Ovary (tissue), 9 donors: ENCODE measurements around the gene IRX6. TPM values are rescaled to one million over a fixed set of nuclear protein-coding genes. Genes with fewer than 3 reads are reported as not detected.

Experiments used
- DNase-seq, 5 donors: peaks; one replicate each; pipeline ENCODE4 v3.0.0-alpha.2; 2019 to 2020
- H3K27ac ChIP-seq, 2 donors: fragments of 200-600 bp; one replicate each; pipeline versions ENCODE4 v1.5.1 to v1.8.0; 2019 to 2022
- H3K27me3 ChIP-seq: fragments of 200-600 bp; one replicate; pipeline ENCODE4 v1.8.0; 2022
- H3K36me3 ChIP-seq: fragments of 200-600 bp; sonication (generic); one replicate; pipeline ENCODE4 v1.5.1; 2019
- H3K4me1 ChIP-seq: one replicate; pipeline ENCODE4 v1.8.1; 2013; ENCODE audit warnings: mild to moderate bottlenecking, moderate library complexity; ENCODE audit not compliant: insufficient read depth
- H3K4me3 ChIP-seq: fragments of 200-600 bp; sonication (generic); one replicate; pipeline ENCODE4 v1.5.1; 2017
- H3K9me3 ChIP-seq, 2 donors: fragments of 200-600 bp in 1 of 2; sonication (generic) in 1 of 2; one replicate each; pipeline versions ENCODE4 v1.5.1 to v1.8.1; 2013 to 2019; ENCODE audit warnings: mild to moderate bottlenecking in 1 of 2, moderate library complexity in 1 of 2
- CTCF ChIP-seq, 3 donors: fragments of 450-650 bp in 2 of 3; fragments of 200-600 bp in 1 of 3; IDR thresholded peaks; one replicate each; pipeline versions ENCODE4 v1.5.1 to v1.8.0; 2016 to 2022; ENCODE audit warnings: antibody characterized with exemption in 3 of 3, mild to moderate bottlenecking in 1 of 3
- EP300 ChIP-seq: sonication (generic); formaldehyde crosslinking; IDR thresholded peaks from one replicate; pipeline ENCODE4 v1.6.1; 2017; ENCODE audit warnings: antibody characterized with exemption
- POLR2A ChIP-seq: fragments of 450-650 bp; IDR thresholded peaks from one replicate; pipeline ENCODE4 v1.6.1; 2017; ENCODE audit warnings: antibody characterized with exemption, mild to moderate bottlenecking, moderate library complexity
- WGBS, 3 donors: extraction: QIAGEN DNeasy Blood & Tissue Kit in 1 of 3; methylation state at CpG; one replicate each; pipeline versions ENCODE4 v1.1.5 to v1.1.7; 2013 to 2017; 5-methylcytosine and 5-hydroxymethylcytosine counted together
- intact Hi-C, 4 donors: fragments of 100-400 bp; cut with DNase I; formaldehyde crosslinking; loops; one replicate each; pipeline versions ENCODE4 v1.11.0 to v1.15.1; 2022 to 2023
- polyA plus RNA-seq, 2 donors: library from polyadenylated mRNA; stranded (reverse); fragments of 200-250 nt in 1 of 2; fragments of 350-450 nt in 1 of 2; fragmentation: Illumina TruSeq in 1 of 2; extraction: RNeasy Lipid Tissue Mini Kit (QIAGEN cat#74804) in 1 of 2; gene quantifications; one replicate each; pipeline ENCODE4 v1.2.3, GENCODE V29; 2013 to 2014
- total RNA-seq, 7 donors: library from RNA; depleted of rRNA in 2 of 7; stranded (reverse); fragments of >200 nt in 2 of 7; fragmentation: NEBNext Ultra II Directional in 3 of 7; extraction: Animal tissue kit (Norgen Biotek cat#: 25700) in 3 of 7; gene quantifications; one replicate each; pipeline versions ENCODE4 v1.1.0 to v1.2.4, GENCODE V29; 2016 to 2023
- donor health status: DM: no; HTN: no; CAD: no; lungs with moderate emphysema.
- donor health status: DM: no; HTN: no; CAD: no.
- donor health status: Bipolar disorder and iron deficiency.
- donor health status: DM: yes; HTN: yes; CAD: no.
- donor health status: DM: no; HTN: no; CAD: no.
- donor health status: DM: yes; HTN: yes; CAD: no.

Gene IRX6
- total and polyA plus RNA-seq, 9 donors, result 0.06 to 0.80 (median 0.10) TPM; not detected in 3

DNA sequence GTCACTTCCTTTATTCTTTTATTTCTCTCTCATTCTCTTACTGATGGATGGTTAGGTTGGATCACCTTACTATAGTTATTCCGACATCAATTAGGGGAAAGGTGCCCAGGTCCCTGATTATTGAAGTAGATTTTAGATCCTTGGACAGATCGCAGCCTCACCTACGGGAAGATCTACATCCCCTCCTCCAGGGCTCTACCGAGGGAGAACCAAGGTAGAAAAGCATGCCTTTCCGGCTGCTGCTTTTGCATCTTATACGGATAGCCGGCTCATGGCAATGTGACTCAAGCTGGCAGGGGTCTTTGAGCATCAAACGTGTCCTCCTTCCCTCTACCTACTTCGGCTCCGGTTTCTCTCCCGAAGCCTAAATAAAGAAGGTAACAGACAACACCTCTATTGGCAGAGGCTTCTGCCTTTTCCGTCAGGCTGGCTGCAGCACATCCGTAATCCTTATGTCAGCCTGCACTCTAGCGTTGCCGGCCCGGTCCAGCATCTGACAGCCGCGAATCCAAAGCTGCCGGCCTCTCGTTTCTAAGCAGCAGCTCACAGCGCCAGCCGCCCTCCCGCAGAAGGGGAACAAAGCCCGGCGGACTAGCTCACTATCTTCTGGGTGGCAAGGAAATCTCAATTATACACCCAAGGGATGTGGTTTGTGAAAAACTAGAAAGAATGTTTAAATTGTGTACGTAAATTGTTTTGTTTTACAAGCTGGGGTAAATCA, 46.9 kb downstream of the IRX6 start:
- TF ChIP-seq EP300, result no peak
- no peak for TF ChIP-seq POLR2A
- peak in 1 of 3 donors; percentile 13 for TF ChIP-seq CTCF (IDR thresholded peaks at IDR 0.05)
- no peaks in the 10 kb centered on the region for H3K9me3 ChIP-seq
- H3K27me3 ChIP-seq, result no peaks in the 10 kb centered on the region
- peak; percentile 52 to 76 (median 59) for DNase-seq
- H3K4me1 ChIP-seq, result peaks cover 4% of the 10 kb centered on the region
- intact Hi-C loops, result no loop called here
- no peaks in the 10 kb centered on the region for H3K36me3 ChIP-seq
- WGBS, 3 donors, result 7 to 12% (median 9%) methylated on average over 26 of the region's 26 CpGs
- no peak overlapping the region for H3K27ac ChIP-seq
- no peak overlapping the region for H3K4me3 ChIP-seq

- intact Hi-C loops, result no loop called here
- WGBS, 3 donors, result 39 to 56% (median 44%) methylated on average over 12 of the region's 12 CpGs
- peak; percentile 30 to 68 (median 43) for DNase-seq
These were observed 48.9 kb downstream of the IRX6 start for GRCh38 chr16:55372792-55373488.

GRCh38 chr16:55373489-55373832, 49.5 kb downstream of the IRX6 start:
- no peak for DNase-seq
- Histone ChIP-seq H3K27me3 (no peaks in the 10 kb centered on the region), H3K4me1 (no peaks in the 10 kb centered on the region), H3K27ac (peak overlapping the region in 1 of 2 donors; percentile 32), H3K36me3 (no peaks in the 10 kb centered on the region), H3K4me3 (no peak overlapping the region), H3K9me3 (no peaks in the 10 kb centered on the region)
- intact Hi-C loops, result no loop called here
- TF ChIP-seq POLR2A (no peak), EP300 (no peak), CTCF (IDR thresholded peaks at IDR 0.05) (no peak)

More at GRCh38 chr16:55372792-55373488, 48.9 kb downstream of the IRX6 start:
- Histone ChIP-seq H3K4me1 (no peaks in the 10 kb centered on the region), H3K9me3 (no peaks in the 10 kb centered on the region), H3K36me3 (no peaks in the 10 kb centered on the region), H3K4me3 (no peak overlapping the region), H3K27ac (peak overlapping the region in 1 of 2 donors; percentile 32), H3K27me3 (no peaks in the 10 kb centered on the region)
- TF ChIP-seq CTCF (IDR thresholded peaks at IDR 0.05) (no peak), POLR2A (no peak), EP300 (no peak)

GRCh38 chr16:55376045-55376444, 52.0 kb downstream of the IRX6 start:
- 94 to 96% (median 95%) methylated on average over 3 of the region's 3 CpGs for WGBS, 3 donors
- H3K4me3 ChIP-seq, result no peak overlapping the region
- no peaks in the 10 kb centered on the region for H3K27me3 ChIP-seq
- no peak for TF ChIP-seq CTCF (IDR thresholded peaks at IDR 0.05)
- TF ChIP-seq EP300, result no peak
- TF ChIP-seq POLR2A, result no peak
- H3K4me1 ChIP-seq, result no peaks in the 10 kb centered on the region
- no peak overlapping the region for H3K27ac ChIP-seq
- intact Hi-C loops, result no loop called here
- H3K9me3 ChIP-seq, result no peaks in the 10 kb centered on the region
- H3K36me3 ChIP-seq, result no peaks in the 10 kb centered on the region
- no peak for DNase-seq
